Progenitor cell of endocrine pancreas (in vitro differentiated cells): ENCODE measurements around the gene ASRGL1. TPM values are rescaled to one million over a fixed set of nuclear protein-coding genes. Genes with fewer than 3 reads are reported as not detected.
"Not testable (repeated sequence)": the region's sequence is repeated elsewhere in the genome, so short reads cannot be mapped to it uniquely, and the experiment has no call there.

Experiments
- DNase-seq: peaks from one replicate; pipeline ENCODE4 v3.0.0; 2021; ENCODE audit warnings: low spot score; ENCODE audit not compliant: unreplicated experiment
- H3K27ac Mint-ChIP-seq: 2 replicates; pipeline ENCODE4 v1.8.0; 2021; ENCODE audit warnings: mild to moderate bottlenecking, moderate library complexity, mixed read lengths
- H3K27me3 Mint-ChIP-seq: 2 replicates; pipeline ENCODE4 v1.8.0; 2021; ENCODE audit warnings: mixed read lengths
- H3K36me3 Mint-ChIP-seq: 2 replicates; pipeline ENCODE4 v1.8.0; 2022; ENCODE audit warnings: mixed read lengths; ENCODE audit not compliant: insufficient read depth
- H3K4me1 Mint-ChIP-seq: 2 replicates; pipeline ENCODE4 v1.8.0; 2021; ENCODE audit warnings: low read depth, mixed read lengths
- H3K4me3 Mint-ChIP-seq: 2 replicates; pipeline ENCODE4 v1.8.0; 2021; ENCODE audit warnings: low read depth, mild to moderate bottlenecking, moderate library complexity, mixed read lengths
- H3K9me3 Mint-ChIP-seq: 2 replicates; pipeline ENCODE4 v1.8.0; 2021; ENCODE audit warnings: low read depth, mixed read lengths
- CTCF ChIP-seq: fragments of 200-600 bp; sonication (generic); IDR thresholded peaks from one replicate; pipeline ENCODE4 v1.5.0; 2021; ENCODE audit warnings: antibody characterized with exemption, mild to moderate bottlenecking; ENCODE audit not compliant: unreplicated experiment
- total RNA-seq: library from RNA; stranded (reverse); gene quantifications from 2 replicates; pipeline ENCODE4 v1.2.1, GENCODE V29; 2021

The ASRGL1 gene
- total RNA-seq, 1 donor from 2014 or later, result 41.6 TPM

GRCh38 chr11:62309991-62310390 lies 27.3 kb upstream of the ASRGL1 start:
- H3K36me3 Mint-ChIP-seq, result no peaks in the 10 kb centered on the region
- H3K4me3 Mint-ChIP-seq, result no peak overlapping the region
- H3K27me3 Mint-ChIP-seq, result peaks cover 35% of the 10 kb centered on the region
- H3K9me3 Mint-ChIP-seq, result peaks cover 3% of the 10 kb centered on the region
- DNase-seq, result no peak
- no peak overlapping the region for H3K27ac Mint-ChIP-seq
- TF ChIP-seq CTCF, result no peak
- H3K4me1 Mint-ChIP-seq, result no peaks in the 10 kb centered on the region

GRCh38 chr11:62315431-62315830 lies 21.8 kb upstream of the ASRGL1 start:
- Mint-ChIP-seq H3K36me3 (no peaks in the 10 kb centered on the region), H3K27me3 (peaks cover 36% of the 10 kb centered on the region), H3K4me3 (no peak overlapping the region), H3K9me3 (no peaks in the 10 kb centered on the region), H3K27ac (no peak overlapping the region), H3K4me1 (peaks cover 2% of the 10 kb centered on the region)
- no peak for DNase-seq
- TF ChIP-seq CTCF, result no peak

- H3K36me3 Mint-ChIP-seq, result no peaks in the 10 kb centered on the region
- no peak overlapping the region for H3K4me3 Mint-ChIP-seq
Measured at GRCh38 chr11:62322524-62322923, 14.7 kb upstream of the ASRGL1 start.

GRCh38 chr11:62324731-62325556 lies 12.3 kb upstream of the ASRGL1 start:
- no peak overlapping the region for H3K27ac Mint-ChIP-seq
- no peak overlapping the region for H3K4me3 Mint-ChIP-seq
- peaks cover 2% of the 10 kb centered on the region for H3K27me3 Mint-ChIP-seq
- DNase-seq, result peak; percentile 41
- H3K36me3 Mint-ChIP-seq, result no peaks in the 10 kb centered on the region
- H3K4me1 Mint-ChIP-seq, result peaks cover 22% of the 10 kb centered on the region
- H3K9me3 Mint-ChIP-seq, result no peaks in the 10 kb centered on the region
- TF ChIP-seq CTCF, result peak; percentile 72

More at GRCh38 chr11:62322524-62322923, 14.7 kb upstream of the ASRGL1 start:
- no peak overlapping the region for H3K27ac Mint-ChIP-seq
- no peak for DNase-seq
- peaks cover 25% of the 10 kb centered on the region for H3K4me1 Mint-ChIP-seq
- TF ChIP-seq CTCF, result no peak
- H3K27me3 Mint-ChIP-seq, result no peaks in the 10 kb centered on the region
- no peaks in the 10 kb centered on the region for H3K9me3 Mint-ChIP-seq

GRCh38 chr11:62325781-62326180 lies 11.5 kb upstream of the ASRGL1 start:
- Mint-ChIP-seq H3K4me1 (peaks cover 22% of the 10 kb centered on the region), H3K27ac (peak overlapping the region; percentile 81)
- H3K4me3 Mint-ChIP-seq, H3K27me3 Mint-ChIP-seq, H3K9me3 Mint-ChIP-seq, DNase-seq, H3K36me3 Mint-ChIP-seq: not testable (repeated sequence)

GRCh38 chr11:62326719-62327118 lies 10.5 kb upstream of the ASRGL1 start:
- peaks cover 12% of the 10 kb centered on the region for H3K27me3 Mint-ChIP-seq
- H3K27ac Mint-ChIP-seq, result peak overlapping the region; percentile 95
- DNase-seq, H3K36me3 Mint-ChIP-seq, H3K9me3 Mint-ChIP-seq, H3K4me3 Mint-ChIP-seq: not testable (repeated sequence)
- H3K4me1 Mint-ChIP-seq, result peaks cover 22% of the 10 kb centered on the region

- not testable (repeated sequence) for DNase-seq, H3K9me3 Mint-ChIP-seq, H3K36me3 Mint-ChIP-seq, H3K4me3 Mint-ChIP-seq
- Mint-ChIP-seq H3K27me3 (peaks cover 14% of the 10 kb centered on the region), H3K27ac (peak overlapping the region; percentile 95), H3K4me1 (peaks cover 22% of the 10 kb centered on the region)
Measured at GRCh38 chr11:62327541-62327940, 9.7 kb upstream of the ASRGL1 start.

GRCh38 chr11:62331264-62331663 lies 6.0 kb upstream of the ASRGL1 start:
- H3K9me3 Mint-ChIP-seq, H3K36me3 Mint-ChIP-seq, H3K27ac Mint-ChIP-seq, H3K4me3 Mint-ChIP-seq, DNase-seq: not testable (repeated sequence)
- peaks cover 27% of the 10 kb centered on the region for H3K27me3 Mint-ChIP-seq
- H3K4me1 Mint-ChIP-seq, result peaks cover 11% of the 10 kb centered on the region
